KBM-7 (cell line): ENCODE data around the gene TAF1B.

ENCODE experiments used
- DNase-seq: peaks from one replicate; pipeline ENCODE4 v3.0.0-alpha.2; 2015
- in situ Hi-C: fragments of 300-500 bp; cut with MboI; formaldehyde crosslinking; loops from 2 replicates; pipeline ENCODE4 v1.14.3; 2020; ENCODE audit warnings: low sequenced_read_pairs, low pct_unique_long_range_greater_than_20kb, mixed read lengths

The TAF1B gene

DNA sequence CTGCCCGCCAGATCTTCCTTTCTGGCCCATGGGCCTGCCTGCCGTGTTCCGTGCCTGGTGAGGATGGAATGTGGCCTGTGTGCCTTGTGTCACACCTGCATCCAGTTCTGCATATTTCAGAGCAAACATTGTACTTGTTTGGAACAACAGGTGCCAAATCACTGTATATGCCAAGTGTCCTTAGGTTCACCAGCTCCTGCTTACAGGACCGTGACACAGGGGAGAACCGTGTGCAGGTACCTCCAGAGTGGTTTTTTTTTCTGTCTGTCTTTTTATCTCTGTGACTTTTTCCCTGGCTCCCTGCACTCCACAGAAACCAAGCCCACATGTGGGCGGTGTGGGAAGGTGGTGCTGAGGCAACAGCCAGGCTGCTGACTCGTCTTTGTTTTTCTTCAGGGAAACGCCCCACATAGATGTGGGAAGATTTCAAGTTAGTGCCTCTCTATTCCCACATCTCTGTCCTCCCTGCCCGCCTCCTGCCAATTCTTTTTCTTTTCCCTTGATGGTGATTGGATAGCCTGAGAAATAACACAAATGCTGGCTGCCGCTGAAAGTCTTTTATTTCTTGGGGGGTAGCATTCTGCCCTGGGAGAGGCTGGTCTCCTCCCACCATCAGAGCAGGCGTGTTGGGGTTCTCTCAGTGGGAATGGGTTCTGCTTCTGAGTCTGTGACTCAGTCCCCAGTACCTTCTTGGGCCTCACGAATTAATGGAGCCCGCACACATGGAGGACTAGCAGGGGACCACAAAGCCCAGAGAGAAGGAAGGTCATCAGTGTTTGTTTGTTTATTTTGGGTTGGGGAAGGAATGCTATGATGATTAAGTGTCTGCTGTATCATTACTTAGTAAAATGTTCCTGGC is 129.6 kb downstream of the TAF1B start:
- no peak for DNase-seq
- in situ Hi-C loops, result no loop called here

DNA sequence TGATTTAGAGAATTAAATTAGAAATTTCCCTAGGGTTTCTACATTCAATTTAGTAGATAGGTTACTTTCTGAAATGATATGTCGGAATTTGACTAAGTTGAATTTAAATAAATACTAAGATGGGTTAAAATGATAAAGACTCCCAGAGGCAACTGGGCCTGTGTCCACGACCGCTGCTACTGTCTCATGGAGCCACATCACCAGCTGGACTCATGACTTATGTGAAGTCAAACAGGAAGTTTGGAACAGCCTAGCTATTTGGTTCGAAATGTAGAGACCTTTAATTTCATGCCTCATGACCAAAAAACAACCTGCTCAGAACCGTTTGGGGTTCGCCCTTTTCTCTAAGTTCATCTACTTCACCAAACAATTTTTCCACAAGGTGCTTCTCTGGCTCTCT is 130.4 kb downstream of the TAF1B start:
- no peak for DNase-seq
- in situ Hi-C loops, result no loop called here

DNA sequence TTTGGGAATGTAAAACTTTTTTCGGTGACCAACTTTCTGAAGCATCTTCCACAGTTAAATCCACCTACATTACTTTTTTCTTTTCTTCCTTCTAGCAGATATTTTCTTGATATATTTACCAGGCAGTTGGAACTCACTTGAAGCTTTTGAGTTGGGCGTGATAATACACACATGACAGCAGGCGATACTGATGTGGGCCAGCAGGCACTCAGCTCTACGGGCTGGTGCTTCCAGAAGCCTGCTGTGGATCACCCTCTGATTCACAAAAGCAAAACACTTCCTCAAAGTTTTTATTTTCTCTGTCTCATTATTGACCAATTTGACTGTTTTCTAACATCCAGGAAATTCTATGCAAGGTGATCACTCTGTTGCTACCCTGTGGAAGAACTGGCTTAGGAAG is 131.1 kb downstream of the TAF1B start:
- in situ Hi-C loops, result no loop called here
- DNase-seq, result no peak

DNA sequence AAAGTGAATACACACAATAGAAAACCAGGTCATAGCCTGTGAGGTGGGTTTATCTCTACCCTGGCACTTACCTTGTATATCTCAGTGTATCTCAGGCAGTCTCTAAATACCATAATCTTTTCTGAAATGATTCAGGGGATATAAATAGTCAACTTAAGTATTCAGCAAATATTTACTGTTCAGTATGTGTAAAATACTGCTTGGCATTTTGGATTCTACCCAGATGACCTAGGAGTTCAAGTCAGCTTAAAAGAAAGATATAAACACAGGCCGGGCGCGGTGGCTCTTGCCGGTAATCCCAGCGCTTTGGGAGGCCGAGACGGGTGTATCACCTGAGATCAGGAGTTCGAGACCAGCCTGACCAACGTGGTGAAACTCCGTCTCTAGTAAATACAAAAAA is 132.1 kb downstream of the TAF1B start:
- in situ Hi-C loops, result no loop called here
- no peak for DNase-seq

GRCh38 chr2:9975805-9976447 is 132.7 kb downstream of the TAF1B start:
- peak; percentile 12 for DNase-seq

GRCh38 chr2:9979977-9980376 is 136.7 kb downstream of the TAF1B start:
- in situ Hi-C loops, result no loop called here
- no peak for DNase-seq

More at GRCh38 chr2:9975805-9976447, 132.7 kb downstream of the TAF1B start:
- in situ Hi-C loops, result no loop called here

DNA sequence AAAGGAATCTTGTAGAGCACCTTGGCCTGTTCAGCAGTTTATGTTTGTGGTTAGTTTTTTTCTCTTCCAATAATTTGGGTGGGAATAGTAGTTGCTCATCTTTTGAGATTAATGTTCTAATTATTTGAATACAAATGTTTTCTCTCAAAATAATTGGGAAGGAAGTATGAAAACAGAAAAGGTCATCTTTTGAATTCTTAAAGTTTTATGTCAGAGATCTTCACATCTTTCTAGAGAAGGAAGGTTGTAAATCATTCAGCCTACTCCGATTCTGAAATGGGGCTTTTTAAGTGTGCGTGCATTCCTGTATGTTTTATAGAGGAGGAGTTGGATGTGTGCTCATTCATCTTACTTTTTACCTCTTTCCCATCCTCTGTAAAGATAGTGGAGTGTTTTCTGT is 137.2 kb downstream of the TAF1B start:
- in situ Hi-C loops, result no loop called here
- DNase-seq, result no peak

- in situ Hi-C loops, result no loop called here
- DNase-seq, result no peak
Observed at GRCh38 chr2:9981655-9982054, 138.4 kb downstream of the TAF1B start.

DNA sequence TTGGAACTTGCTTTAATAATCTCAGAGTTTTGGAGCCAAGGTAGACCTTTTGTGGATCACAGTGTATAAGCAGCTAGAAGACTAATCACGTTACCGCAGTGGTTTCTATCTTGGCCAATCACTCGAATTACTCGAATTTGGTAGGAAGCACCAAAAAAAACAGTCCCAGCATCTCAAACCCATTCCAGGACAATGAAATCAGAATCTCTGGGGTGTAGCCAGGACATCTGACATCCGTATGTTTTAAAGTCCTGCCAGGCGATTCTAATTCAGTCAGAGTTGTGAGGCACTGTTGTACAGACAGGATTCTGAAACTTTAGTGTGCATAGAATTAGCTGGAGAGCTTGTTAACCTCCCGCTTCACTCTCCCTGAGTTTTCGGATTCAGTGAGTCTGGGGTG is 139.0 kb downstream of the TAF1B start:
- in situ Hi-C loops, result no loop called here
- no peak for DNase-seq

DNA sequence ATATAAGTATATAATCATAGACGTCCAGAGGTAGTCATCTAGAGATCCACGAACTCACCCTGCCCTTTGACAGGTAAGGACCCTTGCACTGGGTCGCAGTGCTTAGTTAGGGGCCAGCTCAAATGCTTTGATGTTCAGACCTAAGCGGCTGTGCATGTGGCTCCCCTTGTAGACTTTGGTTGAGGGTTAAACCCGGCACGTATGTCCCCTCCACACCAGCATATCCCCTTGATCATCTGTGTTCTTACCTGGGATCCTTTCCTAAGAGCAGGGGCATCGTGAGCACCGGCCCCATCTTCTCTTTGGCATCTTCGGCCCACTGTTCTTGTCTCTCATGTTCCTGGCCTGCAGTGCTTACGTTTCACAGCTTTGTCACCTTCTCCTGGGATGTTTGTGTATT is 139.6 kb downstream of the TAF1B start:
- no peak for DNase-seq
- in situ Hi-C loops, result no loop called here

- DNase-seq, result no peak
Observed at GRCh38 chr2:9983401-9984216, 140.3 kb downstream of the TAF1B start.

More at GRCh38 chr2:9983401-9984216, 140.3 kb downstream of the TAF1B start:
- in situ Hi-C loops, result no loop called here
